Activated CD4-positive, alpha-beta T cell treated with anti-CD3 and anti-CD28 coated beads, Interleukin-2, amount 50 U/mL, for 4 hours (primary cell): Measurements from ENCODE around the gene PALLD.
"Not testable (repeated sequence)": the region's sequence is repeated elsewhere in the genome, so short reads cannot be mapped to it uniquely, and the experiment has no call there.

Source experiments
- DNase-seq, 2 experiments: peaks; one replicate each; pipeline ENCODE4 v3.0.0-alpha.2; 2020

The PALLD gene

GRCh38 chr4:168498251-168498650 lies 1.4 kb downstream of the PALLD start:
- no peak for DNase-seq

- no peak for DNase-seq
Observed at GRCh38 chr4:168499241-168499640, 2.4 kb downstream of the PALLD start.

- DNase-seq = no peak
Observed at GRCh38 chr4:168501407-168501806, 4.6 kb downstream of the PALLD start.

GRCh38 chr4:168502861-168503260 lies 6.0 kb downstream of the PALLD start:
- DNase-seq = no peak

- no peak for DNase-seq
Observed at GRCh38 chr4:168503652-168504362, 7.0 kb downstream of the PALLD start.

- no peak for DNase-seq
Observed at GRCh38 chr4:168504526-168504925, 7.7 kb downstream of the PALLD start.

GRCh38 chr4:168506014-168506413 lies 9.2 kb downstream of the PALLD start:
- no peak for DNase-seq

- DNase-seq = no peak
Observed at GRCh38 chr4:168507178-168507815, 10.4 kb downstream of the PALLD start.

GRCh38 chr4:168508683-168509082 lies 11.8 kb downstream of the PALLD start:
- no peak for DNase-seq

- peak; percentile 1 to 9 for DNase-seq
Observed at GRCh38 chr4:168509786-168510185, 12.9 kb downstream of the PALLD start.

GRCh38 chr4:168511780-168512489 lies 15.1 kb downstream of the PALLD start:
- peak; percentile 47 to 49 for DNase-seq

GRCh38 chr4:168513826-168514225 lies 17.0 kb downstream of the PALLD start:
- not testable (repeated sequence) for DNase-seq

GRCh38 chr4:168514249-168514852 lies 17.5 kb downstream of the PALLD start:
- no peak for DNase-seq

GRCh38 chr4:168515222-168516011 lies 18.6 kb downstream of the PALLD start:
- DNase-seq = no peak

- DNase-seq = no peak
Observed at GRCh38 chr4:168516841-168517240, 20.0 kb downstream of the PALLD start.

GRCh38 chr4:168519576-168519975 lies 22.7 kb downstream of the PALLD start:
- no peak for DNase-seq

GRCh38 chr4:168521721-168522120 lies 24.9 kb downstream of the PALLD start:
- DNase-seq = no peak

- no peak for DNase-seq
Observed at GRCh38 chr4:168522356-168522755, 25.5 kb downstream of the PALLD start.

- no peak for DNase-seq
Observed at GRCh38 chr4:168522829-168523489, 26.1 kb downstream of the PALLD start.

GRCh38 chr4:168524006-168524405 lies 27.2 kb downstream of the PALLD start:
- DNase-seq = no peak

GRCh38 chr4:168524897-168525296 lies 28.0 kb downstream of the PALLD start:
- DNase-seq = no peak

- DNase-seq = no peak
Observed at GRCh38 chr4:168527560-168527959, 30.7 kb downstream of the PALLD start.
